Astrocyte of the spinal cord (primary cell): Measurements from ENCODE around the gene MEAK7.
A peak's percentile ranks its signal among the peaks of the same experiment; 100 is the strongest.

ENCODE experiments used
- DNase-seq: peaks from one replicate; pipeline ENCODE4 v3.0.0; 2011; ENCODE audit warnings: low read depth, low spot score
- H3K4me3 ChIP-seq: 2 replicates; pipeline ENCODE4 v1.5.1; 2011; ENCODE audit warnings: low read depth, mild to moderate bottlenecking, low read length, moderate library complexity
- in situ Hi-C: cut with HindIII; loops from 2 replicates; pipeline ENCODE4 v1.10.0; 2017; ENCODE audit warnings: low sequenced_read_pairs
- TF ChIP-seq, protein P1 (sequence below): IDR thresholded peaks from 2 replicates; pipeline ENCODE4 v1.5.1; 2012; ENCODE audit warnings: low read depth, mild to moderate bottlenecking, low read length, inconsistent platforms

MEAK7 gene, protein sequence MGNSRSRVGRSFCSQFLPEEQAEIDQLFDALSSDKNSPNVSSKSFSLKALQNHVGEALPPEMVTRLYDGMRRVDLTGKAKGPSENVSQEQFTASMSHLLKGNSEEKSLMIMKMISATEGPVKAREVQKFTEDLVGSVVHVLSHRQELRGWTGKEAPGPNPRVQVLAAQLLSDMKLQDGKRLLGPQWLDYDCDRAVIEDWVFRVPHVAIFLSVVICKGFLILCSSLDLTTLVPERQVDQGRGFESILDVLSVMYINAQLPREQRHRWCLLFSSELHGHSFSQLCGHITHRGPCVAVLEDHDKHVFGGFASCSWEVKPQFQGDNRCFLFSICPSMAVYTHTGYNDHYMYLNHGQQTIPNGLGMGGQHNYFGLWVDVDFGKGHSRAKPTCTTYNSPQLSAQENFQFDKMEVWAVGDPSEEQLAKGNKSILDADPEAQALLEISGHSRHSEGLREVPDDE

DNA sequence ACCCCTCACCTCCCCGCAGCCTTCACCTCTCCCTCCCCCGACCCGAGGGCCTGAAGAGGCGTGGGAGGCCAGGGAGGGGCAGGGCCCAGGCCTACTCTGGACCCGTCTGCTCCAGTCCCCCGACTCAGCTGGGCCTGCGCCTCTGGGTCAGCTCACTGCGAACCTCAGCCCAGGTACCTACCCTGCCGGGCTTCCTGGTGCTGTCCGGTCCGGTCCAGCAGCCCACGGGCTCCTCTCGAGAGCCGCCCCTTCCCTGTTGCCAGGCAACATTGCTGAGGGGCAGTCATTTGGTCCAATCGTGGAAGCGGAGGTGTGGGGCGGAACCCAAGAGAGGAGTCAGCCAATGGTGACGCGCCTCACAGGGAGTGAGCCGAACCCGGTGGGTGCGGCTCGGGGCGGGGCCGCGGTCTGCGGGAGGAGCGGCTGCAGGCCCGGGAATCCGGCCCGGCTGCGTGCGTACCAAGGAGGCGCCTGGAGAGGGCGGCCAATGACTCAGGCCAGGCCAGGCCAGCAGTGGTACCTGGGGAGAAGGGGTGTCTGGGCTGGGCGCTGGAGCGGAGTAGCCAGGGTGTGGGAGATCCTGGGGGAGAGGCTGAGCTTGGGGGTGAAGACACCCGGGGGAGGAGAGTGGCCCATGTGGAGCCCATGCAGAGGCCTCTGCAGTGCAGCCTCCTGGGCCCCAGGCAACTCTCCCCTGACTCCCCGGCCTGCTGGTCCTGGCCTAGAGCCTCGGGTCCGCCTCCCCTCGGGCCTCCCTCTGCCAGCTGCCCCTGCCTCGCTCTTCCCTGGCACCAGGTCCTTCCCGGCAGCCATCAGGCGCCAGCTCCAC is at the start of gene MEAK7:
TSS of gene MEAK7 (minus strand) at position 240 of the 829 bp plus-strand sequence. CDS start 6,573 bp downstream, outside the sequence.
- peak within 1 kb of the TSS; percentile 90 for H3K4me3 ChIP-seq
- peak; percentile 99 for DNase-seq
- in situ Hi-C loops: no loop called here
- TF ChIP-seq, protein P1, sequence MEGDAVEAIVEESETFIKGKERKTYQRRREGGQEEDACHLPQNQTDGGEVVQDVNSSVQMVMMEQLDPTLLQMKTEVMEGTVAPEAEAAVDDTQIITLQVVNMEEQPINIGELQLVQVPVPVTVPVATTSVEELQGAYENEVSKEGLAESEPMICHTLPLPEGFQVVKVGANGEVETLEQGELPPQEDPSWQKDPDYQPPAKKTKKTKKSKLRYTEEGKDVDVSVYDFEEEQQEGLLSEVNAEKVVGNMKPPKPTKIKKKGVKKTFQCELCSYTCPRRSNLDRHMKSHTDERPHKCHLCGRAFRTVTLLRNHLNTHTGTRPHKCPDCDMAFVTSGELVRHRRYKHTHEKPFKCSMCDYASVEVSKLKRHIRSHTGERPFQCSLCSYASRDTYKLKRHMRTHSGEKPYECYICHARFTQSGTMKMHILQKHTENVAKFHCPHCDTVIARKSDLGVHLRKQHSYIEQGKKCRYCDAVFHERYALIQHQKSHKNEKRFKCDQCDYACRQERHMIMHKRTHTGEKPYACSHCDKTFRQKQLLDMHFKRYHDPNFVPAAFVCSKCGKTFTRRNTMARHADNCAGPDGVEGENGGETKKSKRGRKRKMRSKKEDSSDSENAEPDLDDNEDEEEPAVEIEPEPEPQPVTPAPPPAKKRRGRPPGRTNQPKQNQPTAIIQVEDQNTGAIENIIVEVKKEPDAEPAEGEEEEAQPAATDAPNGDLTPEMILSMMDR: peak; percentile 7

- no peak overlapping the region for H3K4me3 ChIP-seq
- DNase-seq: no peak
- TF ChIP-seq, protein P1: no peak
- in situ Hi-C loops: no loop called here
These were observed 49.5 kb upstream of the MEAK7 start for GRCh38 chr16:84553873-84554399.

DNA sequence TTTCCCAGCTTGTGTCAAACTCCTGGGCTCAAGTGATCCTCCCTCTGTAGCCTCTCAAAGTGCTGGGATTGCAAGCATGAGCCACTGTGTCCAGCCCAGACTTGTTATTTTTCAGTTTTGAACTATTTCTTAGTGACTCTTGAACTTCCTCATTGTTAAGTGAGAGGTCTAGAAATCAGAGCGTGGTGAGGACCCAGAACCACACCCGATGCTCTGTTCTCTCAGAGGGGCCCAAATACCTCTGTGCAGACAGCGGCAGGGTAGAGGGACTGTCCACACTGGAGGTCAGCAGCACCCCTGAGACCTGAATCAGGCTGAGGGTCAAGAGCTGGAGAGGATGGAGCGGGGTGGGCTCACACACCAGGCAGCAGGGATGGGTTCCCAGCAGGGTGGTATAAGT is 47.7 kb upstream of the MEAK7 start:
- TF ChIP-seq, protein P1: no peak
- in situ Hi-C loops: no loop called here
- DNase-seq: no peak
- no peak overlapping the region for H3K4me3 ChIP-seq

GRCh38 chr16:84550096-84550495 is 45.6 kb upstream of the MEAK7 start:
- no peak overlapping the region for H3K4me3 ChIP-seq
- no peak for DNase-seq
- in situ Hi-C loops: no loop called here
- TF ChIP-seq, protein P1: no peak

GRCh38 chr16:84548971-84549844 is 44.7 kb upstream of the MEAK7 start:
- no peak overlapping the region for H3K4me3 ChIP-seq
- DNase-seq: no peak
- in situ Hi-C loops: no loop called here
- TF ChIP-seq, protein P1: no peak
